Nephron (organoid): ENCODE data around the gene PYGB.

ENCODE experiments used
- H3K27ac Mint-ChIP-seq, 3 experiments: 2 replicates each; pipeline ENCODE4 v1.8.0; 2020; ENCODE audit warnings: mixed read lengths in 3 of 3, mild to moderate bottlenecking in 2 of 3, moderate library complexity in 1 of 3
- H3K27me3 Mint-ChIP-seq: 2 replicates; pipeline ENCODE4 v1.8.0; 2021; ENCODE audit warnings: low read depth, mild to moderate bottlenecking, moderate library complexity, mixed read lengths
- H3K36me3 Mint-ChIP-seq: 2 replicates; pipeline ENCODE4 v1.8.0; 2020; ENCODE audit warnings: low read depth, mixed read lengths
- H3K4me1 Mint-ChIP-seq: 2 replicates; pipeline ENCODE4 v1.8.0; 2020; ENCODE audit warnings: mixed read lengths
- H3K4me3 Mint-ChIP-seq, 3 experiments: 2 replicates each; pipeline ENCODE4 v1.8.0; 2020; ENCODE audit warnings: mild to moderate bottlenecking in 3 of 3, mixed read lengths in 3 of 3, moderate library complexity in 2 of 3
- H3K9me3 Mint-ChIP-seq: 2 replicates; pipeline ENCODE4 v1.8.0; 2020; ENCODE audit warnings: mixed read lengths
- CTCF ChIP-seq, 3 experiments: fragments of 200-600 bp; sonication (generic); IDR thresholded peaks; one replicate each; pipeline ENCODE4 v1.5.0; 2021; ENCODE audit warnings: antibody characterized with exemption in 3 of 3; ENCODE audit not compliant: unreplicated experiment in 3 of 3

The PYGB gene

GRCh38 chr20:25213566-25214425, 34.1 kb upstream of the PYGB start:
- Mint-ChIP-seq H3K9me3 (no peaks in the 10 kb centered on the region), H3K27me3 (no peaks in the 10 kb centered on the region), H3K27ac (no peak overlapping the region), H3K4me3 (no peak overlapping the region), H3K4me1 (no peaks in the 10 kb centered on the region), H3K36me3 (peaks cover 41% of the 10 kb centered on the region)
- TF ChIP-seq CTCF (IDR thresholded peaks at IDR 0.05; ENCODE audit: unreplicated experiment in 3 of 3) = no peak

- no peak for TF ChIP-seq CTCF (IDR thresholded peaks at IDR 0.05; ENCODE audit: unreplicated experiment in 3 of 3)
- no peak overlapping the region for H3K4me3 Mint-ChIP-seq
Observed at GRCh38 chr20:25214426-25214790, 33.5 kb upstream of the PYGB start.

GRCh38 chr20:25214819-25215218, 33.1 kb upstream of the PYGB start:
- Mint-ChIP-seq H3K27me3 (no peaks in the 10 kb centered on the region), H3K36me3 (peaks cover 39% of the 10 kb centered on the region), H3K27ac (no peak overlapping the region), H3K4me1 (no peaks in the 10 kb centered on the region), H3K9me3 (no peaks in the 10 kb centered on the region), H3K4me3 (no peak overlapping the region)
- TF ChIP-seq CTCF (IDR thresholded peaks at IDR 0.05; ENCODE audit: unreplicated experiment in 3 of 3) = no peak

More at GRCh38 chr20:25214426-25214790, 33.5 kb upstream of the PYGB start:
- Mint-ChIP-seq H3K27ac (no peak overlapping the region), H3K27me3 (no peaks in the 10 kb centered on the region), H3K36me3 (peaks cover 41% of the 10 kb centered on the region), H3K9me3 (no peaks in the 10 kb centered on the region), H3K4me1 (no peaks in the 10 kb centered on the region)

- Mint-ChIP-seq H3K36me3 (peaks cover 36% of the 10 kb centered on the region), H3K4me3 (no peak overlapping the region), H3K9me3 (no peaks in the 10 kb centered on the region), H3K27ac (no peak overlapping the region), H3K27me3 (no peaks in the 10 kb centered on the region), H3K4me1 (no peaks in the 10 kb centered on the region)
- TF ChIP-seq CTCF (IDR thresholded peaks at IDR 0.05; ENCODE audit: unreplicated experiment in 3 of 3) = no peak
Observed at GRCh38 chr20:25215521-25215920, 32.4 kb upstream of the PYGB start.

- Mint-ChIP-seq H3K4me3 (no peak overlapping the region), H3K27ac (no peak overlapping the region), H3K36me3 (peaks cover 34% of the 10 kb centered on the region), H3K9me3 (no peaks in the 10 kb centered on the region), H3K4me1 (no peaks in the 10 kb centered on the region), H3K27me3 (no peaks in the 10 kb centered on the region)
- TF ChIP-seq CTCF (IDR thresholded peaks at IDR 0.05; ENCODE audit: unreplicated experiment in 3 of 3) = no peak
Observed at GRCh38 chr20:25216199-25216945, 31.5 kb upstream of the PYGB start.
